NCI-H1105 treated with DMSO at 0.1 percent for 48 hours (cell line): Measurements from ENCODE around the gene SORCS2.

Experiments used
- DNase-seq: peaks from one replicate; lab custom pipeline; 2025; lab: John Stamatoyannopoulos, UW

Gene SORCS2

DNA sequence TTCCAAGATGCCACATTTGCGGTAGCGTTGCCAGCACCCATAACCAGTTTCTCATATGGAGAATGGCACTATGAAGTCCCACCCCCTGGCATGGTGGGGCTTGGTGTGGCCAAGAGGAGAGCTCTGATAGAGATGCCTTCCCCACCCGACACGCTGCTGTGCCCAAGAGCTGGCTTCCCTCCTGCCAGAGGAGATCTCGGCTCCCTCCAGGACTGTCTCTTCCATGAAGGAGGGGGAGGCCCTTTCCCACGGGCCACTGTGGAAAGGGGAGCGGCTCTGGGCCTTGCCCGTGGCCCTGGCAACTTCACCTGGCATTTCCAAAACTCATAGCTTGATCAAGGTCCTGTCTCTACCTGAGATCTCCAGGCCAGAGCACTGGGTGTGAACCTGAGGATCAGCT is 459.7 kb downstream of the SORCS2 start:
- no peak for DNase-seq

DNA sequence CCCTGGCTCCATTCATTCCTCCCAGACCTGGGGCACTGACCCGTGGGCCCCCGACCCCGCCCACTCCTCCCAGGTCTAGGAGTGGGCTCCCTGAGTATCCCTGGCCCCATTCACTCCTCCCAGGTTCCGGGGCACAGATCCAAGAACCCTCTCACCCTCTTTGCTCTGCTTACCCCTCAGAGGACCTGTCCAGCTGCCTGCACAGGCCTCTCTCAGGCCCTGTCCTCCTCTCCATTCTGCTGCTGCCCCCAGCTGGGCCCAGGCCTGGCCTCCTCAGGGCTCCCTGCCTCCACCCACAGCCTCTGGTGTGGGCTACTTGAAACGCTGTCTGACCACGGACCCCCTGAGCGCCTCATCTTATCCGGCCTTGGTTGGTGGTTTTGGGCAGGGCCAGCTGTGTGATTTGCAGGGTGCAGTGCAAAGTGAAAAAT is 460.1 kb downstream of the SORCS2 start:
- no peak for DNase-seq

DNA sequence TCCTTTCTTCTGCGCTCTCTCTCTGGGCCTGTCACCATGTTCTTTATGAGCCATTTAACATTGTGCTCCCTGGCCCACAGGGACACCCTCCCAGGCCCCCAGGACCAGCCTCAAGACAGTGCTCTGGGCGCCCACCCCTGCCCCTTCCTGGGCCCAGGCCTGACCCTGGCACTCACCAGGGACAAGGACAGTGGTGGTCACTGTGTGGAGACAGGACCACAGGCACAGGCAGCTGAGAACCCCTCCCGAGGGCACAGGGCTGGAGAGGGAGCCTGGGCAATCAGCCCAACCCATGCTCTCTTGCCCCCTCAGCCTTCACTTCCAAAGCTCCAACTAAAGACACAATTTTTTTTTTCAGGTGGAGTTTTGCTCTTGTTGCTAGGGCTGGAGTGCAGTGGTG is 460.6 kb downstream of the SORCS2 start:
- DNase-seq = no peak

DNA sequence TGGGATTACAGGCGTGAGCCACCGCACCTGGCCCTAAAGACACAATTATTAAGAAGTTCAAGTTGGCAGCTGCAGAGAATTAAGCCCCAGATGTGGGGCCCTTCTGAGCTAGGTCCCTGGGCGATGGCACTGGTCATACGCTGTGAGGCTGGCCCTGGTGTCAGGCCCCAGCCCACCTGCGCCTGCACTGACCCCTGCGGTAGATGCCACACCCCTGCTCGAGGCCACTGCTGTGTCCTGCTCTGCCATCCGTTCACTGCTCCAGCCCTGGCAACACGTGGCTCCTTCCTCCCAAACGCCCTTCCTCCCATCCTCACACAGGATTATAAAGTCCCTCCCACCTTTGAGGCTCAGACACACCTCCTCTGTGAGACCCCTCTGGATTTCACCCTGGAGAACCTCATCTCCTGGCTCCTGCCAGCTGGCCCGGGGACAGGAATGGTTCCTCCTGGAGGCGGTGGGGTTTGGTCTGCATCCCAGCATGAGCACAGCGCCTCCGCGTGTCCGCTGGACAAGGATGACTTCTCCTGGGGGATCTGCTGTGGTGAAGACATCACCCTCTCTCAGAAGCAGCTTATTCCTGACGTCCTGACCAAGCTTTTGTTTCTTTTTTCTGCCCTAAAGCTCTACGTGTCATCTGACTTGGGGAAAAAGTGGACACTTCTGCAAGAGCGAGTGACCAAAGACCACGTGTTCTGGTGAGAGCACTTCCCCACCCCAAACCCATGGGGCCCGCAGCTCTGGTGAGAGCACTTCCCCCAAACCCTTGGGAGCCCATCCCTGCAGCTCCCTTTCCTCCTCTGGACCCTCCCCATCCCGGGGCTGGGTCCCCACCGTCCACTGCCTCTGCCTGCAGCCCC is 461.4 kb downstream of the SORCS2 start:
- DNase-seq = no peak

DNA sequence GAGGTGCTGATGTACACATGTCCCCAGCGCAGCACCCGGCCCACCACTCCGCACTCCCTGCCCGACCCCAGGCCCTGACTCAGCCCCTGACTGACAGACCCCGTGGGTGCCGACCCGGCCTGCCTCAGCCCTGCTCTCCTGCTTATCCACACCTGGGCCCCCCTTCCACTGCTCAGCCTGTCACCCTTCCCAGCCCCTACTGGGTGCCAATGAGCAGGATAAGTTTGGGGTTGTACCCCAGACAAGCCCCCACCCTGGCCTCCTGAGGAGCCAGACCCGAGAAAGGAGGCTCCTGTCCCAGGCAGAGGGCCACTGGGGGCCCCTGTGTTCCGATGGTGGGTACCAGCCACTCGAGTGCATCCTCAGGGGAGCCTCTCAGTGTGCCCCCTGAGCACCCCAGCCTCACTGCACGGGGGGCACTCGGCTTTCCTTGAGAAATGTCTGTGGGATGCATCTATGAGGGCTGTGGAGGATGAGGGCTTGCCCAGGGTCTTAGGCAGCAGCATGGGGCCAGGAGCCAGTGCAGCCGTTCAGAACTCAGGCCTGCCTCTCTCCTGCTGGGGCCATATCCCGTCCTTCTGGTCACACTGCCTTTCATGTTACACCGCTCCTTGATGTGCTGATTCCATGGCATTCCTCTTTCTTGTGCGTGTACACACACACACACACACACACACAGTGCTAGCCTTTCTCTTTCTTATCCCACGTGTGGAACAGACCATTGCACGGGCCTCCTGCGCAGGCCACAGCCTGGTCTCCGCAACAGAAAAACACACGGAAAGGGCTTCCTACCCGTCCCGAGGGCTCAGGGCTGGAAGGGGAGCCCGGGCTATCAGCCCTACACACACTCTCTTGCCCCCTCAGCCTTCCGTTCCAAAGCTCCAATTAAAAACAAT is 462.5 kb downstream of the SORCS2 start:
- no peak for DNase-seq

DNA sequence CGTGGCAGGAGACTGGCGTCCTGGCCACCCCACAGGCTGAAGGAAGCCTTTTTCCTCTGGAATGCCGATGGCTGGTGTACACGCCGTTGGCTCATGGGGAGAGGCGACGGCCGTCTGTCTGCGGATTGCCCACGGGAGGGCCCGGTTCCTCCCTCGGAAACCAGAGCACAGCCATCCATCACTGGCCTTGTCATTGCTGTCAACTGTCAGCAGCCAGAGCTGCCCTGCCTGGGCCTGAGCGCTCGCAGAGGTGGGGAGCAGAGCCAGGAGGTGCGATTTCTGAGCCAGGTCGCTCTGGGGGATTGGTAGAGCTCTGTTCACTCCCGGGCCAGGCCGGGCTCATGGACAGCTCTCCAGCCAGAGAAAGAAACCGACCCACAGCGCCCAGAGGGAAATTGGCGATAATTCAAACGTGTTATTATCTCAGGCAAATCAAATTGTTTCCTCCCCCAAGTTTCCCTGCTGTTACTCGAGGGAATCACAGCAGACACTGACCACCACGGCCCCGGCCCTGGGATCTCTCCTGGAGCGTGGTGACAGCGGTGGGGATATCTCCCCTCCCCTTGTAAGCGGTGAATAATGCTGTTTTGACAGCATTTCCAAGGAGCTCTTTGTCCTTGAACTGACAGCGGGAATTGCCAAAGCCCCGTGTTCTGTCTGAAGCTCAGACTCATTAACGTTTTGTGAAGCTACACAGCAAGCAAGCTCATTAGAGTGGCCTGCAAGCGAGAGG is 463.3 kb downstream of the SORCS2 start:
- DNase-seq = no peak

DNA sequence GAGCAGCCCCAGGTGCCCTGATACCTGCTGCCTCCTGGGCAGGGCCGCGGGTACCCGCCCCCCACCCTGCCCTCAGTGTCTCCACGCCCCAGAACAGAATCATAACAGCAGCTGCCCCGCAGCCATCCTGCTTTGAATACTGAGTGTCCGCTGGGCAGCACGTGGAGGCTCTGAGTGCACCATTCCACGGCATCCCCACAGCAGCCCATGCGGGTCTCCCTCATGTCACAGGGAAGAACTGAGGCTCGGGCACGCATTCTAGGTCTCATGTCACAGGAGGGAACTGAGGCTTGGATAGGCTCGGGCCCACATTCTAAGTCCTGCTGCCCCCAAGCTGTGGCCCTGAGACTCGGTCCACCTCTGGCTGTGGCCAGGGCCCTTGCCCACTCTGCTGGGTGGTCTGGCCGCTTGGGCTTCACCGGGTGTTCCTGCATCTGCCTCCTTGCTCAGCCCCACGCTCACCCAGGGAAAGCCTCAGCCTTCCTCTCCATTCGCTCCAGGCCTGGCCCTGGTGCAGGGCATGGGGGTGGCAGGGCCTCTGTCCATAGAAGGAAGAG is 464.0 kb downstream of the SORCS2 start:
- no peak for DNase-seq

DNA sequence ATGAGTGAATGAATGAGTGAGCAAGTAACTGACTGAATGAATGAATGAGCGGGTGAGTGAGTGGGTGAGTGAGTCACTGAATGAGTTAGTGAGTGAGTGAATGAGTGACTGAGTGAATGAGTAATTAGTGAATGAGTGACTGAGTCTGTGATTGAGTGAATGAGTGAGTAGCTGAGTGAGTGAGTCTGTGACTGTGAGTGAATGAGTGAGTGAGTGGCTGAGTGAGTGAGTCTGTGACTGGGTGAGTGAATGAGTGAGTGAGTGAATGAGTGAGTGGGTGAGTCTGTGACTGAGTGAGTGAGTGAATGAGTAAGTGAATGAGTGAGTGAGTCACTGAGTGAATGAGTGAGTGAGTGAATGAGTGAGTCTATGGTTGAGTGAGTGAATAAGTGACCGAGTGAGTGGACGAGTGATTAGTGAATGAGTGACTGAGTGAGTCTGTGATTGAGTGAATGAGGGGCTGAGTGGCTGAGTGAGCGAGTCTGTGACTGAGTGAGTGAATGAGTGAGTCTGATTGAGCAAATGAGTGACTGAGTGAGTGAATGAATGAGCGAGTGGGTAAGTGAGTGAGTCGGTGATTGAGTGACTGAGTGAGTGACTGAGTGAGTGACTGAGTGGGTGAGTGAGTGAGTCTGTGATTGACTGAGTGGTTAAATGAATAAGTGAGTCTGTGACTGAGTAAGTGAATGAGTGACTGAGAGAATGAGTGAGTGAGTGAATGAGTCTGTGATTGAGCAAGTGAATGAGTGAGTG is 465.4 kb downstream of the SORCS2 start:
- DNase-seq = no peak

DNA sequence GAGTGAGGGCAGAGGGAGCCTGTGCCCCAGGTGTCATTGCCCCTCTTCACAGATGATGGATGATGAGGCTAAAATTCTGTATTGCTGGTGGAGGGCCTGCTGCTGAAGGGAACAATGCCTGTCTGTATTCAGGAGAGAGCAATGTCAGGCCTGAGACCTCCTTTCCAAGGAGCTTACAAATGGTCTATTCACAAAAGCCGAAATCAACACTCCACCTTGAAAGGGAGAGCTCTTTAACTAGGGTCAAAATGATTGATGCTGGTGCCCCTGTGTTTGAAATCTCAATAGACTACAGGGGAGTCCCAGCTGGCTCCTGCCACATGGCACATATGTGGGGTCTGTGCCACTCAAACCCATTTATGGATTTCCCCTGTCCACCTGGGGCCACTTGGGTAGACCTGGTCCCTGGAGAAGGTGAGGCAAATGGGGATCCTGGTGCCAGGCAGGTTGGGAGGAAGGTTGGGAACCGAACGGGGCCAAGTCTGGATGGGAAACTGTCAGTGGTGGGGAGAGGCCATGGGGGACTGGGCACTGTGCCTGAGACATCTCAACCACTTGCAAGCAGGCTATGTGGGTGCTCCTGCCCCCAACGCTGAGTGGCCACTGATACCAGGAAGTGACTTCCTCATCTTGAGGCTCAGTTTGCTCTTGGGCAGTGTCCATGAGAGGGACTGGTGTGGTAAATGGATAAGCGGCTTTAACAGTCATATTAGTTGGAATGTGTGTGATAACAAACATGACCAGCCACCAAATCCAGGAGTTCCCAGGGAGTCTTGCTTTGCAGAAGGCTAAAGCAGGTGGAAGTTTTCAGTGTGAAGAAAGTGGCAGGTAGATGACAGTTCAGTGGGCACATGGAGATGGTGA is 466.2 kb downstream of the SORCS2 start:
- DNase-seq = no peak

DNA sequence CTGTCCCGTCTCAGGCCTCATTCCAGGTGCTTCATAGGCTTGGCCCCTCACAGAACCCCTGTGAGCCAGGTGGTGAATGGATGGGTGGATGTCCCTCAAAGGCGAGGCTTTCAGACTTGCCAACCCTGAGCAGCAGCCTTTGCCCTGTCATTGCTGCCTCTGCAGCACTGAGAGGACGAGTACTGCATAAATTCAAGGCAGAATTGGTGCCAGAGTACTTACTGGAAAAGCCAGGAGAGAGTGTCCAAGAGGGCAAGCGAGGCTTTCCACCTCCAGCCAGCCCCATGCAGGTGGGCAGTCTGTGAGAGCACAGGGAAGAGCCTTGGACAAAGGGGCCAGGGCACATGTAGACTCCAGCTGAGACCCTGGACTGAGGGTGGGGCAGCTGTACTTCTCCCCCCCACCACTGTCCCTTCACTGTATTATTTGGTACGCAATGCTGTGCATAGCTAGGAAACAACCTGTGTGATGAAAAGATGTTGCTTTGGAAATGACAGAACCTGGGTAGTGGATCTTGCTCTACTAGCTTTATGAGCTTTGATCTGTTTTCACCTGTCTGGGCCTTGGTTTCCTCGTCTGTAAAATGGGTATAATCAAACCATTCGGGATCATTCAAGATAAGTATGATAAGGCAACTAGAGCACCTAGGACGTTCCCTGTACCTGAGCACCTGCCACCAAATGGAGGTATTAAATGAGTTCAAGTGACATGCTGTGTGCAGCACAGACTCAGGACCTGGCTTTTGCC is 467.3 kb downstream of the SORCS2 start:
- no peak for DNase-seq

DNA sequence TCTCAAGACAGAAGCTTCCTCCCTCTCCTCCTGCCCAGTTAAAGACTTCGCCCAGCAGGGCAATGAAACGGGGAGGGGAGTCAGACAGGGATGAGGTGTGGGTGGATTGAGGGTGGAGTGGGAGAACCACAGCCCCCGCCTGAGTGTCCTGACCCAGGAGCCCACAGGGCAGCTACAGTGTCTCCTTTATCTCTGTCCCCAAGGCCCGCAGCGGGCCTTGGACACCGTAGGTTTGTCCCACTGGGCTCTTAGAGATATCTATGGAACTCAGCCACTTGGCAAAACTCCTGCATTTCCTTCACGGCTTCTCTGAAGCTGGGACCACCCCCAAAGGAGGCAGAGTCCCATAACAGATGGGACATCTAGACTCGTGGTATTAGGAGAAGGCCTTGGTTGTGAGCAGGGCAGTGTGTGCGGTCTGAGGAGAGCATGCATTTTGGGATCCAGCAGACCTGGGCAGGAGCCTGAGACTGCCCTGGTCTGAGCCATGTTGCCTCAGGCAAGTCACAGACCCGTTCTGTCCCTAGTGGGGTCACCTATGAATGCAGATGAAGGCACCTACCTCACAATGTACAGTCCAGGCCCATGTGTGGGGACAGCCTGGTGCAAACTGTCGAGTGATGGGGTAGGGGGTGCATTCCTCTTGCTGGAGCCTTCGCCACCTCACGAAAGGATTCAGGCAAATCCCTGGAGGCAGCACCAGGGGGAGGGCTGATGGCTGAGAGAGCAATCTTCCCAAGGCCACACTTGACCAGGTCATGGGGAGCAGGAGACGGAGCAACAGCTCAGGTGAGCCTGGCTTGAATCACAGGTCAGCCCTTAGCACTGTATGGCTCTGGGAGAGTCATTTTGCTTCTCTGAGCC is 468.1 kb downstream of the SORCS2 start:
- no peak for DNase-seq

DNA sequence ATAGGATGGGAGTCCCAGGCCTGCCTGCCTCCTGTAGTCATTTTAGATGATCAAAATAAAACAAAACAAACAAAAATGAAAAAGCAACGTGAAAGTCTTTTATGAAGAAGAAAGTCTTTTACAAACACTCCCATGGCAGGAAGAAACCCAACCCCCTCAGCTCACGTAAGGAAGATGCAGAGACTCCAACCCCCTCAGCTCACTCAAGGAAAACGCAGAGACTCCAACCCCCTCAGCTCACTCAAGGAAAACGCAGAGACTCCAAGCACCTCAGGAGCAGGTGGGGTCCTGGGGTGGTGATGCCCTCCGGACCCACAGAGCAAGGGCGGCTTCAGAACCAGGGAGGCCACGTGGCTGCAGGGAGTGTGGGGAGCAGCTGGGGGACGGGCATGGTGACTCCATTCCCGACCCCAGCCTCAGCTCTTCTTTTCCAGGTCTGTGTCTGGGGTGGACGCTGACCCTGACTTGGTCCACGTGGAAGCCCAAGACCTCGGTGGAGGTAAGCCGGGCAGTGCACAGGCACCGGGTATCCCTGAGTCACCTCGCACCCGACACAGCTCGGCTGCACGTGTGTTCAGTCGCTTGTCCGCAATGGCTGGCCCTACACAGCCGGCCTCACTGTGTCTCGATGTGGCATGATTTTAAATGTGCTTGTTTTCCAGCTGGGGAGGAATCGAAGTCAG is 468.9 kb downstream of the SORCS2 start:
- no peak for DNase-seq

DNA sequence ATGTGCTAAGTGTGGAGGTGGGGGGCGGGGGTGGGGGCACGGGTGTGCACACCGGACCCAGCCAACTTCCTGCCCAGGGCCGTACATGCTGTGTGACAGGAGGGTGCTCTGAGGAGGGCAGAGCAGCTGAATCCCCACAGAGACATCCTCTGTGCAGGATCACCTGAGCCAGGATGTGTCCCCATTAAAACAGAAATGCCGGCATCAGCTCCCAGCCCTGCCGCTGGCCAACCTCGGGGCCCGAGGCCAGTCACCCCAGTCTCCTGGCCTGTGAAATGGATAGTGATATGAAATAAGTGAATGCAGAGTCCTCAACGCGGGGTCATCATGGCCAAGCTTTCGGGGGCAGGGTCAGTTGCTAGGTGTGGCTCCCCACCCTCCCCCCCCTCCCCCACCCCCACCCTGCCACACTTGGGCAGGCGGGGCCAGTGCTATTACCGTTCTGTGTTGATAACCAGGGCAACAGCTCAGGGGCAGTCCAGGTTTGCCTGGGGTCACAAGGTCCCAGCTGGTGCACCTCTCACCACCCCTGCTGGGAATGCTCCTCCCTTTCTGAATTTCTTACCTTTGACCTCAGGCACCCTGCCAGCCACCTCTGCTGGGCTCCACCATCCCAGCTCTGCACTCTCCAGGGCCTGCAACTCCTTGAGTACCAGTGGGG is 469.6 kb downstream of the SORCS2 start:
- DNase-seq = no peak

DNA sequence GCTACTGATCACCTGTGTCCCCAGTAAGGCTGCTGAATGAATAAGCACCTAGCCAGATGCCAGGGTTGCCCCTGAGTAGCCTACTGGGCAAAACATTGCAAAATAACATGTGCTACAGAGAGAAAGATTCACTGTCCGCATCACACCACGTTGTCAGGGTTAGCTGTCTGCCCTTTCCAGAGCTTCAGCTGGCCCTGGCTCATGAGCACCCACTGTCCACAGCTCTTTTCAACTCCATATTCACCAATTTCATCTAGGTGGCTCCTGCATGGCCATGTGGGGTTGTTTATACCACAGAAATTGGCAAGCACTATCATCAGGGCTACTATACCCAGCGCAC is 470.1 kb downstream of the SORCS2 start:
- DNase-seq = no peak

DNA sequence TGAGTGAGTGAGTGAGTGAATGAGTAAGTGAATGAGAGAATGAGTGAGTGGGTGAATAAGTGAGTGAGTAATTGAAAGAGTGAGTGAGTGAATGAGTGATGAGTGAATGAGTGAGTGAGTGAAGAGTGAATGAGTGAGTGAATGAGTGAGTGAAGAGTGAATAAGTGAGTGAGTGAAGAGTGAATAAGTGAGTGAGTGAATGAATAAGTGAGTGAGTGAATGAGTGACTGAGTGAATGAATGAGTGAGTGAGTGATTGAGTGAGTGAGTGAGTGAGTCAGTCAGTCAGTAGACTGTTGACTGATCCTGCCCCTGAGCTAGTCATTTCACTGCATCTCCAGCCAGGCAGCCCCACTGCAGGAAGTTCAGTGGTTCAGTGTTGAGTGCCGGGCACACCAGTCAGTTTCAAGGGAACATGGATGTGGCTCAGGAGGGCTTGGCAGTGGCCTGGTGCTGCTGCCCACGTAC is 470.8 kb downstream of the SORCS2 start:
- no peak for DNase-seq

DNA sequence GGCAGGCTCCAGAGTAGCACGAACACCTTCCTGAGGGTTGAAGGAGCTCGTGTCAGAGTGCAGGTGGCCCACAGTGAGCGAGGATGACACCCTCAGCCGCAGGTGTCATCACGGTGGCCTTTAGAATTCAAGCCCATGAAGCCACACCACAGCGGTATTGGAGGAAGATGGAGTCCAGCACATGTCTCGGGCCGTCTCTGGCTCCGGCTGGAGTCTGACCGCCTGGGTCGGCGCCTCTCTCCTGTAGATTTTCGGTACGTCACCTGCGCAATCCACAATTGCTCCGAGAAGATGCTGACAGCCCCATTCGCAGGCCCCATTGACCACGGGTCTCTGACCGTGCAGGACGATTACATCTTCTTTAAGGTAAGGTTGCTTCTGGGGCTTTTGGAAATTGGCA is 471.8 kb downstream of the SORCS2 start:
- no peak for DNase-seq

DNA sequence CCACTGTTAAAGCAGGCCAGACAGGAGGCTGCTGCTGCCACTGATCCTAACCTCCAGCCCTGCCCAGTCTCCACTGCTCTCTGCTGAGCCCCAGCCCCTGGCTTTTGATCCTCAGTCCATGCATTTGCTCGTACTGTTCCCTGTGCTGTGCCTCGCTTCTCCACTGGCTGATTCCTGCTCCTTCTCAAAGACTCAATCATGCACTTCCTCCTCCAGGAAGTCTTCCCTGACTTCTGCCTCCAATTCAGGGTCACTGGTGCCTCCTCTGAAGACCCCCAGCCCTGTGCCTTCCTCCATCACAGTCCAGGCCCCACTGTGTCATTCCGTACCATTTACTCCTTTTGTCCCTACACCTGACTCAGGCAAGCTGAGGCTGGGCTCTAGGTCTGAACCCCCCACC is 473.0 kb downstream of the SORCS2 start:
- no peak for DNase-seq

DNA sequence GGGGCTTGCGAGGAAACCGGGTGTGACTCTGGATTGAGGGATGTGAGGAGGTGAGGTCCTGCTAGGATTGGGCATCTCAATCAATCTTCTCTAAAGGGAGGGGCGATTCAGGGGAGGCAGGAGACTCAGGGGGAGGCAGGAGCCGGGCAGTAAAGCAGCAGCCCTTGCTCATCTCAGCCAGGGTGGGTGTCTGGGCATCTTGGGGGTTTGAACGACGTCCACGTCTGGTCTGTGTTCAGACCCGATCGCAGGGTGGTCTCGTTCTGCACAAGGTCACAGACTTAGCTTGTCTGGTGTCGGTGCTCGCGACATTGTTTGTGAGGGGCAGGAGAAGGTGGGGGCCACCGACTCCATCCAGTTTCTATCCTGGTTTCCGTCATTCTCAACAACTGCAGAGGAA is 473.7 kb downstream of the SORCS2 start:
- DNase-seq = no peak
